GM19463 (cell line): ENCODE measurements around the gene TMEM151B.

ENCODE experiments used
- ATAC-seq: cut with Tn5 transposase; IDR thresholded peaks from one replicate; pipeline ENCODE4 v1.9.1; 2021; ENCODE audit warnings: mild to moderate bottlenecking, moderate library complexity; ENCODE audit not compliant: unreplicated experiment

TMEM151B gene

DNA sequence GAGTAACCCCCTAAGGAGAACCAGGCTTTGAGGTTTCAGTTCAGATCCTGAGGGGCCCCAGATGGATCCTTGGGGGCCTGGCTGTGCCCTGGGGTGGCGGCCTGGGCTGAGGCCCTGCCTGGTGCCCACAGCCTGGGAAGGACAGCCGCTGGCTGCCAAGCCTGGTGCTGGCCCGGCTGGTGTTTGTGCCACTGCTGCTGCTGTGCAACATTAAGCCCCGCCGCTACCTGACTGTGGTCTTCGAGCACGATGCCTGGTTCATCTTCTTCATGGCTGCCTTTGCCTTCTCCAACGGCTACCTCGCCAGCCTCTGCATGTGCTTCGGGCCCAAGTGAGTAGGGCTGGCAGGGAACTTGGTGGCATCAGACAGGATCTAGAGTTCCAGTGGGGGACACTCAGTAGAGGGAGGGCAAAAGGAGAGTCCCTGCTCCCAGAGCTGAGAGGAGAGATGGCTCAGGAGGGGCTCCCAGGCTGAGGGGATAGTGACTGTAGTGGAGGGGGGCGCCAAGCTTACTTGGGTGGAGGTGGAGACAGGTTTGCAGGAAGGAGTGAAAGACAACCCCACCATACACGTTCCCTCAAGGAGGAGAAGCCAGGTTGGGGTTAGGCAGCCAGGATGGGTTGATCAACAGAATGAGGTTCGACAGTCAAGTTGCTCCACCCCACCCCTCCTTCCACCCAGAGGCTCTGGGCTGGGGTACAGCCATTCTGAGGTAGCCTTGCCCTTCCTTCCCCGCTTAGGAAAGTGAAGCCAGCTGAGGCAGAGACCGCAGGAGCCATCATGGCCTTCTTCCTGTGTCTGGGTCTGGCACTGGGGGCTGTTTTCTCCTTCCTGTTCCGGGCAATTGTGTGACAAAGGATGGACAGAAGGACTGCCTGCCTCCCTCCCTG, 37.3 kb upstream of the TMEM151B start:
- ATAC-seq = no peak

DNA sequence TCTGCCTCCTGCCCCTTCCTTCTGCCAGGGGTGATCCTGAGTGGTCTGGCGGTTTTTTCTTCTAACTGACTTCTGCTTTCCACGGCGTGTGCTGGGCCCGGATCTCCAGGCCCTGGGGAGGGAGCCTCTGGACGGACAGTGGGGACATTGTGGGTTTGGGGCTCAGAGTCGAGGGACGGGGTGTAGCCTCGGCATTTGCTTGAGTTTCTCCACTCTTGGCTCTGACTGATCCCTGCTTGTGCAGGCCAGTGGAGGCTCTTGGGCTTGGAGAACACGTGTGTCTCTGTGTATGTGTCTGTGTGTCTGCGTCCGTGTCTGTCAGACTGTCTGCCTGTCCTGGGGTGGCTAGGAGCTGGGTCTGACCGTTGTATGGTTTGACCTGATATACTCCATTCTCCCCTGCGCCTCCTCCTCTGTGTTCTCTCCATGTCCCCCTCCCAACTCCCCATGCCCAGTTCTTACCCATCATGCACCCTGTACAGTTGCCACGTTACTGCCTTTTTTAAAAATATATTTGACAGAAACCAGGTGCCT, 36.6 kb upstream of the TMEM151B start:
- no peak for ATAC-seq

DNA sequence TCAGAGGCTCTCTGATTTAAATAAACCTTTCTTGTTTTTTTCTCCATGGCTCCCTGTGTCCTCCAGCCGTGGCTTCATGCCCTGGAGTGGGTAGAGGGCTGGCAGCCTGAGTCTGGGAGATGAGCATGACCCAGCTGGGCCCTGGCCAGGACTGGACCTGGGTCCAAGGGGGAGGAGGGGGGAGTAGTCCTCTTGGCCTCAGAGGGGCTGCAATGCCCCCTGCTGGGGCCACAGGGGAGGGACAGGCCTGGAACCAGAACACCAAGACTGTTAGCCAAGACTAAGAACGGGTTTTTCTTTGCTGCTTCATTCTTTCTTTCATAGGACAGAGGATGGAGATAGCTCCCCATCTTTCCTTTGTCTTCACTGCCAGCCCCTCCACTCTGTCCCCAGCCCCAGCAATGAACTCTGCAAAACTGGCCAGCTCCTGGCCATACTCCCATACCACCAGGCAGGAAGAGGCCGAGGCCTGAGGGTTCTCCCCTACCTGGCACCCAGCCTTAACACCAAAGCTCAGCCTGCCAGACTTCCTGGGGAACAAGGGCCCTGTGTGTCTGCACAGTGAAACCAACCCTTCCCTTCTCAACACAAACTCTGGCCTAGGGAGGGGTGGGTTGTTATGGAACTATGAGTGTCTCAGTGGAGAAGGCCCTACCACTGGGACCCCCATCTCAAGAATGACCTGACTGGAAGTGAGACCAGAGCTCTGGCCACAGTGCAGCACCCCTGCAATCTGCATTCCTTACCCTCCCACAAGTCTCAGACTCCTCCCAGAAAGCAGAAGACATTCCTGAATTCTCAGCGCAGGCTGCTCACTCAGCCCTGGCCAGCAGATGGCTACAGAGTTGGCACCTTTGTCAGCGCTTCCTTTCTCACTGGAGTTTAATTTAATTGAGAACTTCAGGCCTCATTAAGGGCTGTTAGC, 35.9 kb upstream of the TMEM151B start:
- no peak for ATAC-seq

DNA sequence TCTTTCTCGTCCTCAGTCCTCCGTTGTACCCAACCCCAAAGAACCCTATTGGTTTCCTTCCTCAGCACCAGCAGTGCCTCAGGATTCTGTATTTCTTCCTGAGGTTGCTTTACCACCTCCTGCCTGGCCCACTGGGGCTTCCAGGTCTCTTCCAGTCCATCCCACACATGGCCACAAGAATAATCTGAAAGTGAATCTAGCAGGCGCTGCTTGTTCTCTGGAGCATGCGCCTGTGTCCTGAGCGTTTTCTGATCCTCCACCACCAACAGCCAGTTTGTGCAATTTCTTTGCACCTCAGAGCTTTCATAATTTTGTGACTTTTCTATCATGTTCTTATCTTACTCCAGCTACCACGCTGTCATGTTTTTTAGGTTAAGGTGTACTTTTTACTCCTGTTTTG, 35.0 kb upstream of the TMEM151B start:
- no peak for ATAC-seq

DNA sequence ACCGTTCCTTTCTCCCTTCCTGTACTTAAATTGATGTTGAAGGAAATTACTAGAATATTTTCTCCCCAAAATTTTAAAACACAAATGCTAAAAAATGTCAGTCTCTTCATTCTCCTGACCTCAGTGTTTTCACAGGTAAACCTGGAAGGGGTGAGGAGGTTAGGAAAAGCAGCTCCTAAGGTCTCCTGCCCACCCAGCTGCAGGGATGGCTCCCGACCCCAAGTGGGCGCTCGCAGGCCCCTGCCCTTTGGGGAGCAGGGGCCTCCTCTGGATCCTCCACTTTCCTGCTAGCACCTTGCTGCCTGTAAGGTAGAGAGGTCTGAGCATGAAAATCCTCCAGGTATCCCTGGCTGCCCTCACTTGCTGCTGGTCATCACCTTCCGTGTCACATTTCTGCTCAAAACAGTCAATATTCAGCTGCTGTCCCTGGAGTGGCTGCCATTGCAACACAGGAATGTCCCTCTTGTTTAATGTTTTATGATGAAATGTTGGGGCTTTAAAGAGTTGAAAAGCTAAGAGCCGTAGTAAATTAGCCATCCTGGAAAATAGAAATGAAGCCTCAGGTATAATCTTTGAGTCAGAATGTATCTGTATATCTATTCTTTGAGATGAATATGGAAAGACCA, 34.2 kb upstream of the TMEM151B start:
- no peak for ATAC-seq

DNA sequence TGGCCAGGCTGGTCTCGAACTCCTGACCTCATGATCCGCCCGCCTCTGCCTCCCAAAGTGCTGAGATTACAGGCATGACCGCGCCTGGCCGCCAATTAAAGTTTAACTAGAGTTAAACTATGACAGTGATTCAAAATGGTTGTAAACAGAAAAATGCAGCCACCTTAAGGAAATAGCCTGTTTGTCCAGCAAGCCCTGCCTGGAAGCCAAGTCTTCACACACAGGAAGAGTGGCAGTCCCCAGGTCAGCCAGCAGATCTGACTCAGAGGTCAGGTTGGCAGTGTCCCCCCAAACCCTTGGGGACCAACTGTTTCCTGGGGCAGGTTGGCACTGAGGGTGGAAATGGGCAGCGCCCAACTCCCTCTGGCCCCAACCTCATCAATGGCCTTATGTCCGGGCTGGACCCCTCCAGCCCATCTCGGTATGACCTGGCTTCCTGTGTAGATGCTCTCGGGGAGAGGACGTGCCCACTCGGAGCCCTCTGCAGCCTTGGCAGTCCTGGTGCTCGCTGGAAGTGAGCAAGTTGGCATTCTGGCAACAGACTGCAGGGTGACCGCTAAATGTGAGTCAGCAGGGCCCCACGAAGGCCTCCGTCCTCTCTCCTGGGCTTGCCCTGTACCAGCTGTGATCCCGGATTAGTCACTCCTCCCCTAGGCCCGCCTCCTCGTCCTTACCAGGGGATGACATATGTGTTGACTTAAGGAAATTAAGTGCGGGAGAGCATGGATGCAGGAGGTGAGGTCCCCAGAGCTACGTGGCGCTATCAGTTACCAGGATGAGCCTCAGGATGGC, 33.0 kb upstream of the TMEM151B start:
- peak; percentile 75 for ATAC-seq

DNA sequence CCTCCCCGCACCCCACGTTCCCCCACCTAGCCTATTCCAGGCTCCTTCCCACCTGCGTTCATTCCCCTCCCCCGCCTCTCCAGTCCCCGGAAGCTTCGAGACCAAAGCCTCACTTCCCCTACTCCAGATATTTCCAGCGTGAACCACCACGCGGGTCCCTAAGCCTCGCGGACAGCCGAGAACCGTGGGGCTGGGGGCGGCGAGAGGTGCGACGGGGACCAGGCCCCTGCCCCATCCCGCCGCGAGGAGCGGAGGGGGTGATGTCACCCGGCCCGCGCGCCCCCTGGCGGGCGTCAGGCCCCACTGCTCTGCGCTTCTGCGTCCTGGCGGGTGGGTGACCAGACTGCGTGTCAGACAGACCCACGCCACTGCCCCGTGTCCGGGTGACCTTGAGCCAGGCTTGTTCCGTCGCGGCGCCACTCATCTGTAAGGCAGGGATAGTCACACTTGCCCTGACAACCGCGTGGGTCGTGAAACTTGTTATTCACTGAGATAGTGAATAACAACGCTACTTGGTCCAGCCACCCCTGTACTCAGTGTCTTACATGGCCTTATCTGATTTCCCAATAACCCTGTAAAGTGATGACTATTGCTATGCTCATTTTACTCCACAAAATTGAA, 32.3 kb upstream of the TMEM151B start:
- peak; percentile 81 for ATAC-seq

DNA sequence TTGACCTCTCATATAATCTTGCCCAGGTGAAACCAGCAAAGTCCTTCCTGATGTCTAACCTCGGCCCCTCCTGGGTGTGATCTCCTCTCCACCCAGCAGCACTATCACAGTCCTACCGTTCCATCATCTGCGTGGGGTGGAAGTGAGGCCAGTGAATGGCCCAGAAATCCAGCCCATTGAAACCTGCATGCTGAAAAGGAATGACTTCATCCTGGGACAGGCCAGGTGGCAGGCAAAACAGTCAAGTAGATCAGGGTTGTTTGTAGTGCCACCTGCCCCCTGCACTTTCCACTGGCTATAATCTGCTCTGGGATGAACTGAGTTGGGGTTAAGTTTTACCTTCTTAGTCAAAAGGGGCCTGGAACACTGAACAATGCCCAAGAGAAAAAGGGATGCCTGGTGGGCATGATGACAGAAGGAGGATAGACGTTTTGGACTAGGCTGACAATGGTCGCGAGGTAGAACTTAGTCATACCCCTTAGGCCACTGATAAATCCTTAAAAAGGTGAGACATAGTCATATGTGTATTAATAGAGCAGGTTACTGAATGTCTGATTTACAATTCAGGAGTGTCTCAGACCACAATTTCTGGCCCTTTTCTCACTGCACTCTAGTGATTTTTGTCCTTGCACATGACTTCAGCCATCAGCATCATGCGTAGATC, 31.4 kb upstream of the TMEM151B start:
- no peak for ATAC-seq

DNA sequence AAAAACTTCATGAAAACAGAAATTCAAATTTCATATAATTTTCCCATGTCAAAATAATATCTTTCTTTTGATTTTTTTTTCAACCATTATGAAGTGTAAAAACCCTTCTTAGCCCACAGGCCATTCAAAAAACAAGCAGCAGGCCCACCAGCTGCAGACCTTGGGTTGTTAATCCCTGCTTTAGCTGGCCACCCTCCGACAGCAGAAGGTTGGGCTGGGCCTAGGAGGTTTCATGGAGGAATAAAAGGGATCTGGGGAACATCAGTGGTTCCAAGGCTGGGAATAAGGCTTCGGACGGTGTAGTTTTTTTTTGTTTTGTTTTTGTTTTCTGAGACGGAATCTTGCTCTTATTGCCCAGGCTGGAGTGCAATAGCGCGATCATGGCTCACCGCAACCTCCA, 26.9 kb upstream of the TMEM151B start:
- ATAC-seq = no peak

DNA sequence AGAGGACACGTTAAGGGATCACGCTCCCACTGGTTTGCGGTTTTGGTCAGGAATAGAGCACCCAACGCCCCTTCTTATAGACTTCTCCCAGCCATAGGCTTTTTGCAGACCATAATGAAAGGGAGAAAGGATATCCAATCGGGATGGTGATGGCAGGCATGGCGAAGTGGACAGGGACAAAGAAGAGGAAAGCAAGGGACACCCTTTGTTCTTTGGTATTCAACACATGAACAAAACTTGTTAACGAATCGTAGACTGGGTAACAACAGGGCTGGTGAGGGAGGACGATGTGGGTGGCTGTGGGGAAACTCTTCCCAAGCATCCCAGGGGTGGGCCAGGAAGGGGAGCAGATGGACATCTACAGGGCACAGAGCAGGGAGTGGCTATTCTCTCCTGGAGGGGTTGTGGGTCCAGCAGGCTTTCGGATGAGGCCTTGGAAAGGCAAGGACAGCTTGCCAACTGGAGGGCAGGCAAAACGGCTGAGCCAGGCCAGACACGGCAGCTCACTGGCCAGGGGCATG, 24.8 kb upstream of the TMEM151B start:
- ATAC-seq = no peak

DNA sequence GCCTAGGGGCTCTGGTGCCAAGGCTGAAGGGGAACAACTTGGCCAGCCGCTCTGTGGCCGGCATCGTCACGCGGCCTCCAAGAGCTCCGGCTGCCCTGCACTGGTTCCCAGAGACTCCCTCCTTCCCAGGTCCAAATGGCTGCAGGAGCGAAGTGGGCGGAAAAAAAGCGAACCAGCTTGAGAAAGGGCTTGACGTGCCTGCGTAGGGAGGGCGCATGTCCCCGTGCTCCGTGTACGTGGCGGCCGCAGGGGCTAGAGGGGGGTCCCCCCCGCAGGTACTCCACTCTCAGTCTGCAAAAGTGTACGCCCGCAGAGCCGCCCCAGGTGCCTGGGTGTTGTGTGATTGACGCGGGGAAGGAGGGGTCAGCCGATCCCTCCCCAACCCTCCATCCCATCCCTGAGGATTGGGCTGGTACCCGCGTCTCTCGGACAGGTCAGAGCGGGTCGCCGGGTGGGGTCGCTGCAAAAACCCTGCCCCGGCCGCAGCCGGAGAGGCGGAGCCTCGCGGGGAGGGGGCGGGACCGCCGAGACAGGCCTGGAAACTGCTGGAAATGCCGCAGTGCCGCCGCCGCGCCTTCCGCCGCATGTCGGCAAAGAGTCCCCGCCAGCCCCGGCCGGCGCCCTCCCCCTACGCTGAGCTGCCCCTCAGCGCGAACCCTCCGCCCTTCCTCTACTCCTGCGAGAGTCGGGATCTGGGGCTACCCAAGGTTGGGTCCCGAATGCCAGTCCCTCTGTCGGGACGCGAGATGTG, 24.2 kb upstream of the TMEM151B start:
- peak; percentile 57 for ATAC-seq

DNA sequence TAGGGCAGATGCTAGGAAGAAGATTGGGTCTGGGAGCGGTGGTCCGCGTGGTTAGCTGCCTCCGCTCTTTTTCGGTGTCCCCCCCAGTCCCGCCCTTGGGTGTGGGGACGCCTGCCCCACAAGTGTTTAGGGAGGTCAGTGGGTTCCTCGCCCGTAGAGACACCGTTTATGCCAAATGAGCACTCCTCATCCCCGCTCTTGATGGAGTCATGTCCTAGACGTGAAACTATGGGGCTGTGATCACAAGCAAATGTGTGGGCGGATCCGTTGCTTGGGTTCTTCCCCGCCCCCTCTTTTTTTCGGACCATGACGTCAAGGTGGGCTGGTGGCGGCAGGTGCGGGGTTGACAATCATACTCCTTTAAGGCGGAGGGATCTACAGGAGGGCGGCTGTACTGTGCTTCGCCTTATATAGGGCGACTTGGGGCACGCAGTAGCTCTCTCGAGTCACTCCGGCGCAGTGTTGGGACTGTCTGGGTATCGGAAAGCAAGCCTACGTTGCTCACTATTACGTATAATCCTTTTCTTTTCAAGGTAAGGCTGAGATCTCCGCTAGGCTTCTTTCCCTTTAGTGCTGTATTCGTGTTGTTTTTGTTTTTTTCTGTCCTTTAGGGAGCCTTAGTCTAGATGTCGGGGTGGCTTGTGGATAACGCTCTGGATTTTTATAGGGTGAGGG, 23.4 kb upstream of the TMEM151B start, which contains the start of gene HSP90AB1:
Gene HSP90AB1, plus strand, starts transcription at position 439 of the 675 bp plus-strand sequence. CDS start 1,529 bp downstream, outside the sequence.
- peak; percentile 53 for ATAC-seq

DNA sequence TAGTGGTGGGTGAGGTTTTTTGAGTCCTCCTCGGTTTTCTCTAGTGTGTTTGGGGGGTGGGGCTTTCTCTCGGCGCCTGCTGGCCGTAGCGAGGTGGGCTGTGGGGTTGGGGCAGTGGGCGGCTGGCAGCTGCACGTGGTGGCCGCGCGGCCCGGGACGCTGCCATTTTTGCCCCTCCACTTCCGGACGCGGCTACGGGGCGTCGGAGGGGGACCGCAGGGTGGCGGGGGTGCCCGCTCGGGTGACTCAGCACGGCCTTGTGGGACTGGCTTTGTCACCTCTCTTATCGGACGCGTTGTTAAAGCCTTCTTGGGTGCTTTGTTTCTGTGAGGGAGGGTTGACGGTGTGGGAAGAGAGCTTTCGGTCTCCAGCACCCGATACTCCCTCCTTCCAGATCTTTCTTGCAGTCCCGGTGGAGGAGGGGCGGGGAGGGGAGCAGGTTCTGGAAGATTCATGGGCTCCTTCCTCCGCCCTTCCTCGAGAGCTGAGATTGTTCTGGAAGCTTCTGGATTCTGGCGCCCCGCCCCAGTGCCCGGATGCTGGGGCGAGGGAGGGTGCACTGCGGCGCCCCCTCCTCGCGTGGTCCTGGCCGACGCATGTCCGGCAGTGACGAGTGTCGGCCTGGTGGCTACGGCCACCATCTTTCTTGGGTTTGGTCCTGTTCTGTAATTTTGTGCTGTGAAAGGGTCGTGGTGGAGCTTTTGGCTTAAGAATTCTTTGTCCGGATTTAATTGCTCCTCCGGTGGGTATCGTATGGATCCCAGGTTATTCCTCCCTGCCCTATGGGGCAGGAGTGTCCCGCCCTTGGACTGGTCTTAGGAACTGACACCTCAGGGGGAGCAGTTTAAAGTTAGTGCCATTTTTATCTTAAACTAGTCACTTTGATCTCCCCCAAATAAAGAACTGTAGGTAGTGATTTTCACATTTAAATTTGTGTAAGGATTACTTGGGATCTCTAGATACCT, 22.6 kb upstream of the TMEM151B start:
- ATAC-seq = peak; percentile 23

DNA sequence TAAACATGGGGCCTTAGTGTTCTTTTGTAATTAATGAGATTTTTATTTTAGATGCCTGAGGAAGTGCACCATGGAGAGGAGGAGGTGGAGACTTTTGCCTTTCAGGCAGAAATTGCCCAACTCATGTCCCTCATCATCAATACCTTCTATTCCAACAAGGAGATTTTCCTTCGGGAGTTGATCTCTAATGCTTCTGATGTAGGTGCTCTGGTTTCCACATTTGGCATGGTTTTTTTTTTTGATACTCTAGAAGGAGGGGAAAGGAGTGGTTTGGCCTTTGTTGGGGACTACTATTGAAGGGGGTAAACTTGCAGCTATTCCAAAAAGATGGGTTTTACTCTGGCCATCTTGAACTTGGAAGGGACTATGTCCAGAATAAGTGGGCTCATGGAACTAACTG, 21.7 kb upstream of the TMEM151B start:
- no peak for ATAC-seq

DNA sequence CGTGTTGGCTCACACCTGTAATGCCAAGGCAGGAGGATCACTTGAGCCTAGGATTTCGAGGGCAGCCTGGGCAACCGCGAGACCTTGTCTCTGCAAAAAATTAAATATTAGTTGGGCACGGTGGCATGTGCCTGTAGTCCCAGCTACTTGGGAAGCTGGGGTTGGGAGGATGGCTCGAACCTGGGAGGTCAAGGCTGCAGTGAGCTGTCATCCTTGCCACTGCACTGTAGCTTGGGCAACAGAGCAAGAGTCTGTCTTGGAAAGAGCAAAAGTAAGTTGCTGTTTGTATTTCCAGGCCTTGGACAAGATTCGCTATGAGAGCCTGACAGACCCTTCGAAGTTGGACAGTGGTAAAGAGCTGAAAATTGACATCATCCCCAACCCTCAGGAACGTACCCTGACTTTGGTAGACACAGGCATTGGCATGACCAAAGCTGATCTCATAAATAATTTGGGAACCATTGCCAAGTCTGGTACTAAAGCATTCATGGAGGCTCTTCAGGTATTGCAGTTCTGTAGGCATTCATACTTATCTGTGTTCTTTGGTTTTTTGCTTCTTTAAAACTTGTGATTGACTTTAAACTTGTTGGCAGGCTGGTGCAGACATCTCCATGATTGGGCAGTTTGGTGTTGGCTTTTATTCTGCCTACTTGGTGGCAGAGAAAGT, 21.0 kb upstream of the TMEM151B start:
- ATAC-seq = no peak
